PFSK-1 (cell line): ENCODE data around the gene SORT1.

ENCODE experiments used
- REST ChIP-seq, 2 experiments: IDR thresholded peaks; 2 replicates each; pipeline versions ENCODE4 v1.6.1 to v1.8.0; 2011 to 2012; ENCODE audit warnings: low read depth in 2 of 2, low read length in 2 of 2, control low read depth in 1 of 2, inconsistent platforms in 1 of 2, mild to moderate bottlenecking in 1 of 2, moderate library complexity in 1 of 2; ENCODE audit not compliant: insufficient read depth in 1 of 2
- SIN3A ChIP-seq: IDR thresholded peaks from 2 replicates; pipeline ENCODE4 v1.6.1; 2012; ENCODE audit warnings: mild to moderate bottlenecking, low read length, moderate library complexity, borderline replicate concordance; ENCODE audit not compliant: insufficient read depth
- TAF1 ChIP-seq: IDR thresholded peaks from 2 replicates; pipeline ENCODE4 v1.6.1; 2012; ENCODE audit warnings: low read length, control low read depth, borderline replicate concordance; ENCODE audit not compliant: insufficient read depth

GRCh38 chr1:109433322-109433721 lies 35.6 kb upstream of the SORT1 start:
- no peak for TF ChIP-seq TAF1
- no peak for TF ChIP-seq SIN3A
- TF ChIP-seq REST (IDR thresholded peaks at IDR 0.05; ENCODE audit: insufficient read depth in 1 of 2, low read depth in 2 of 2, low read length in 2 of 2) = no peak
